Activated T-cell treated with anti-CD3 and anti-CD28 coated beads for 1 hour (primary cell): Measurements from ENCODE around the gene MKRN3.
A peak's percentile ranks its signal among the peaks of the same experiment; 100 is the strongest.

Experiments used
- DNase-seq: peaks from one replicate; pipeline ENCODE4 v3.0.0-alpha.2; 2020; ENCODE audit warnings: low read depth

The MKRN3 gene

GRCh38 chr15:23565395-23566070 lies at the start of gene MKRN3:
Gene MKRN3 (plus strand): TSS chr15:23565674. CDS start chr15:23565783, 109 bp downstream.
- DNase-seq: peak; percentile 26

GRCh38 chr15:23516866-23517265 lies 48.6 kb upstream of the MKRN3 start:
- no peak for DNase-seq

GRCh38 chr15:23518104-23518503 lies 47.4 kb upstream of the MKRN3 start:
- DNase-seq: no peak

GRCh38 chr15:23524816-23525215 lies 40.7 kb upstream of the MKRN3 start:
- DNase-seq: no peak

GRCh38 chr15:23529891-23530290 lies 35.6 kb upstream of the MKRN3 start:
- no peak for DNase-seq

GRCh38 chr15:23532024-23532423 lies 33.5 kb upstream of the MKRN3 start:
- DNase-seq: no peak

GRCh38 chr15:23536659-23537058 lies 28.8 kb upstream of the MKRN3 start:
- no peak for DNase-seq

GRCh38 chr15:23538648-23539047 lies 26.8 kb upstream of the MKRN3 start:
- no peak for DNase-seq

GRCh38 chr15:23539892-23540291 lies 25.6 kb upstream of the MKRN3 start:
- DNase-seq: no peak

GRCh38 chr15:23546158-23546557 lies 19.3 kb upstream of the MKRN3 start:
- no peak for DNase-seq

GRCh38 chr15:23548071-23548470 lies 17.4 kb upstream of the MKRN3 start:
- DNase-seq: no peak

- no peak for DNase-seq
Measured at GRCh38 chr15:23561914-23562313, 3.6 kb upstream of the MKRN3 start.

GRCh38 chr15:23564821-23565394 lies 566 bp upstream of the MKRN3 start:
- DNase-seq: no peak

- DNase-seq: peak; percentile 30
Measured at GRCh38 chr15:23566071-23566554, 639 bp downstream of the MKRN3 start.

- no peak for DNase-seq
Measured at GRCh38 chr15:23566651-23567050, 1.2 kb downstream of the MKRN3 start.

- DNase-seq: no peak
Measured at GRCh38 chr15:23567921-23568320, 2.4 kb downstream of the MKRN3 start.

- no peak for DNase-seq
Measured at GRCh38 chr15:23569151-23569925, 3.9 kb downstream of the MKRN3 start.

- no peak for DNase-seq
Measured at GRCh38 chr15:23570486-23570885, 5.0 kb downstream of the MKRN3 start.

- no peak for DNase-seq
Measured at GRCh38 chr15:23572844-23573243, 7.4 kb downstream of the MKRN3 start.

GRCh38 chr15:23574742-23575141 lies 9.3 kb downstream of the MKRN3 start:
- DNase-seq: no peak

GRCh38 chr15:23576061-23576460 lies 10.6 kb downstream of the MKRN3 start:
- DNase-seq: no peak

- DNase-seq: no peak
Measured at GRCh38 chr15:23578521-23579150, 13.2 kb downstream of the MKRN3 start.

GRCh38 chr15:23588268-23588667 lies 22.8 kb downstream of the MKRN3 start:
- no peak for DNase-seq
